DMS114 treated with DMSO at 0.1 percent for 48 hours (cell line): Measurements from ENCODE around the gene TMEM270.

Experiments
- DNase-seq: peaks from one replicate; lab custom pipeline; 2025; ENCODE audit not compliant: unreplicated experiment; lab: John Stamatoyannopoulos, UW

The TMEM270 gene

DNA sequence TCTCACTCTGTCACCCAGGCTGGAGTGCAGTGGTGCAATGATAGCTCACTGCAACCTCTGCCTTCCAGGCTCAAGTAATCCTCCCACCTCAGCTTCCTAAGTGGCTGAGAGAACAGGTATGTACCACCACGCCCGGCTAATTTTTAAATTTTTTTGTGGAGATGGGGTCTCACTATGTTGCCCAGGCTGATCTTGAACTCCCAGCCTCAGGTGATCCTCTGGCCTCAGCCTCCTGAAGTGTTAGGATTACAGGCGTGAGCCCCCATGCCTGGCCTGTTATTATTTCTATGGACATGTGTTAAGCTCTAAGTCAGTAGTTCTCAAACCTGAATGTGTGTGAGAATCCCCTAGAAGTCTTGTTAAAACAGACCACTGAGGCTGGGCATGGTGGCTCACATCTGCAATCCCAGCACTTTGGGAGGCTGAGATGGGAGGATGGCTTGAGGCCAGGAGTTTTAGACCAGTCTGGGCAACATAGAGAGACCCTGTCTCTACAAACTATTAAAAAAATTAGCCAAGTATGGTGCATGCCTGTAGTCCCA, 24.5 kb downstream of the TMEM270 start:
- no peak for DNase-seq

GRCh38 chr7:73885975-73886798, 25.2 kb downstream of the TMEM270 start:
- DNase-seq, result no peak

GRCh38 chr7:73887762-73888161, 26.8 kb downstream of the TMEM270 start:
- no peak for DNase-seq

GRCh38 chr7:73888959-73889358, 28.0 kb downstream of the TMEM270 start:
- no peak for DNase-seq

GRCh38 chr7:73890555-73891147, 29.7 kb downstream of the TMEM270 start:
- no peak for DNase-seq

- DNase-seq, result no peak
Observed at GRCh38 chr7:73891178-73891885, 30.4 kb downstream of the TMEM270 start.

GRCh38 chr7:73892003-73892999, 31.3 kb downstream of the TMEM270 start:
- no peak for DNase-seq

GRCh38 chr7:73893342-73894101, 32.6 kb downstream of the TMEM270 start:
- DNase-seq, result no peak

DNA sequence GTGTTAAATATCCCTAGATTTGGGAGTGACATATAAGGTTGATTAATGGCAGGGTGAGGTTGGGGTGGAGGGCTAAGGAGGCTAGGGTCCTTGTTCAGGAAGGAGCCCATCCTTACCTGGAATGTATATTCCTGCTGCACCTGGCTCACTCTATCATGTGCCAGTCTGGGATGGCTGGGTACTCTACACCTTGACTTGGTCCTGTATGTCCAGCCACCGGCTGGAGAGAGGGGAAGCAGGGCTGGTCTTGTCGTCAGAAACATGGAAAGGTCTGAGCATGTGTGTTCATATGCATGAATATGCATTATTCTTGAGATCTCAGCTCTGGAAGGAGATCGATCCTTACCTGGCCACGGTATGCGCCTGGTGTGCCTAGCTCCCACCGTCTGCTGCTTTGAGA, 33.2 kb downstream of the TMEM270 start:
- no peak for DNase-seq

GRCh38 chr7:73894733-73895551, 34.0 kb downstream of the TMEM270 start:
- no peak for DNase-seq

DNA sequence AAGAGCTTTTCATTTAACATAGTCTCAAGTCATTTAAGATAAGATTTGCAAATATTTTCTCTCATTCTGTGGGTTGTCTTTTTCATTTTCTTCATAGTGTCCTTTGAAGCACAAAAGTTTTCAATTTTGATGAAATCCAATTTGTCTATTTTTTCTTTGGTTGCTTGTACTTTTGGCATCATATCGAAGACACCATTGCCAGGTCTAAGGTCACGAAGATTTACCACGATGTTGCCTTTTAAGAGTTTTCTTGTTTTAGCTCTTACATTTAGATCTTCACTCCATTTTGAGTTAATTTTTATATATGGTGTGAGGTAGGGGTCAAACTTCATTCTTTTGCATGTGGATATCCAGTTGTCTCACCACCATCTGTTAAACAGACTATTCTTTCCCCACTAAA, 34.7 kb downstream of the TMEM270 start:
- no peak for DNase-seq

- DNase-seq, result no peak
Observed at GRCh38 chr7:73896454-73896853, 35.5 kb downstream of the TMEM270 start.

GRCh38 chr7:73899731-73900142, 38.8 kb downstream of the TMEM270 start:
- DNase-seq, result no peak

DNA sequence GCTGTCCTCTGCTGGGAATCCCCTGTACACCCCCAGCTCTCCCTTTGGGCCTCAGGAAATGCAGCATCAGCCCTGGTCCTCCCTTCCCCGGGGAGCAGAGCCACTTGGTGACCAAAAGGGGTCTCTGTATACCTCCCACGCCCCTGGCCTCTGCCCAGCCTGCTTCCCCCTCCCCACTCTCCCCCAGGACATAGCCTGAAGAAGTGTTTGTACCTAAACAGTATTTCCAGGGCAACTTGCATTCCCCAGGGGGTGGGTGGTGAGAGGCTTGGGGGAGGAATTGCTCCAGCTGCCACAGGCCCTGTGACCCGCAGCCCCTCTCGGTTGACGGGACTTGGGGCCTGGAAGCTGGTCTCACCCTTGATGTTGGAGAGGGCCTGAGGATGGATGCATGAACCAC, 39.3 kb downstream of the TMEM270 start:
- DNase-seq, result no peak

GRCh38 chr7:73901231-73901822, 40.4 kb downstream of the TMEM270 start:
- no peak for DNase-seq

DNA sequence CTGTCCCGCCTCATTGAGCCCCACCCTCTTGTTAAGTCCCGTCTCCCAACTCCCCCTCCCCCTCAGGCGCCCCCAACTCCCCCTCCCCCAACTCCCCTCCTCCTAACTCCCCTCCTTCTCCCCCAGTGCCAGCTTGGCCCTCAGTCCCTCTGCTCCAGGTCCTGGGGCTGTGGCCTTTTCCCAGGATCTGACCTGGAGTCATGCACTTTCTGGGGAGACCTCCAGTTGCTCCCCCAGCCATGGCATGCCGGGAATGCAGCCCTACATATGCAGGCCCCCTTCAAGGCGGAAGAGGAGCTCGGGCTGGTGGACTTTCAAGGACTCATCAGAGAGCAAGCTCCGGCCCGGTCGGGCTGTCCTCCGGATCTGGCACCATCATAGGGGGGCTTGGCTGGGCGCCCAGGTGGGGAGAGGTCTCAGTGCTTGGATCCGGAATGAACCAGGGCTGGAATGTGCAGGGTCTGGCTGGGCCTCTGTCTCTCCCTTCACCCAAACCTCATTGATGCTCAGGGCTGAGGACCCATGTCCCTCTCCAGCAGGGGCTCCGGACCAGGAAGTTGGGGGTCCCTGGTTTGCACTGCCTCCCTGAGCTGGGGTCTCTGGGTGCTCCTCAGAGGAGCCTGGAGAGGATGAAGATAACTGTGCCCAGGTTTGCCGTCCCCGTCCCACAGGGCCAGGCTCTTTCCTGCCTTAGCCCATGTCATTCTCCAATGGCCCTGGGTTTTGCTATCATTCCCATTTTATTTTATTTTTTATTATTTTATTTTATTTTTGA, 41.1 kb downstream of the TMEM270 start:
- no peak for DNase-seq

- no peak for DNase-seq
Observed at GRCh38 chr7:73903321-73904218, 42.6 kb downstream of the TMEM270 start.
